Uterus (tissue), 4 donors: Measurements from ENCODE around the gene GALNT14. TPM values are rescaled to one million over a fixed set of nuclear protein-coding genes. Genes with fewer than 3 reads are reported as not detected.

ENCODE experiments used
- DNase-seq, 2 donors: peaks; one replicate each; pipeline ENCODE4 v3.0.0-alpha.2; 2019 to 2020
- H3K27ac ChIP-seq, 2 donors: fragments of 200-600 bp; sonication (generic); 1 replicate in 1 of 2; 2 replicates in 1 of 2; pipeline ENCODE4 v1.5.1; 2016 to 2018
- H3K27me3 ChIP-seq, 2 donors: fragments of 200-600 bp; sonication (generic); one replicate each; pipeline ENCODE4 v1.5.1; 2018 to 2019; ENCODE audit warnings: control low read depth in 1 of 2
- H3K36me3 ChIP-seq, 2 donors: fragments of 200-600 bp; sonication (generic); one replicate each; pipeline ENCODE4 v1.5.1; 2019; ENCODE audit warnings: control low read depth in 1 of 2
- H3K4me1 ChIP-seq, 2 donors: fragments of 200-600 bp; sonication (generic); one replicate each; pipeline ENCODE4 v1.5.1; 2018 to 2019; ENCODE audit warnings: control low read depth in 1 of 2
- H3K4me3 ChIP-seq, 2 donors: fragments of 200-600 bp; sonication (generic); 1 replicate in 1 of 2; 2 replicates in 1 of 2; pipeline ENCODE4 v1.5.1; 2018 to 2019; ENCODE audit warnings: mild to moderate bottlenecking in 1 of 2
- H3K9me3 ChIP-seq, 2 donors: fragments of 200-600 bp; sonication (generic); one replicate each; pipeline ENCODE4 v1.5.1; 2019; ENCODE audit warnings: control low read depth in 1 of 2
- POLR2A ChIP-seq, 2 donors: fragments of 450-650 bp; IDR thresholded peaks; one replicate each; pipeline ENCODE4 v1.6.1; 2016; ENCODE audit warnings: antibody characterized with exemption in 2 of 2, mild to moderate bottlenecking in 1 of 2, moderate library complexity in 1 of 2
- intact Hi-C: fragments of 100-400 bp; cut with DNase I; formaldehyde crosslinking; loops from one replicate; pipeline ENCODE4 v1.15.1; 2023; ENCODE audit warnings: low total_unique reads
- total RNA-seq, 4 donors: library from RNA; depleted of rRNA in 3 of 4; stranded (reverse); fragments of >200 nt in 3 of 4; gene quantifications; one replicate each; pipeline versions ENCODE4 v1.1.0 to v1.2.4, GENCODE V29; 2014 to 2023
- TF ChIP-seq, protein P1 (sequence below), 4 experiments: fragments of 200-600 bp in 2 of 4; fragments of 450-650 bp in 2 of 4; sonication (generic) in 2 of 4; IDR thresholded peaks; one replicate each; pipeline ENCODE4 v1.5.1; 2016 to 2019; ENCODE audit warnings: antibody characterized with exemption in 4 of 4, mild to moderate bottlenecking in 2 of 4, moderate library complexity in 1 of 4
- donor health status: DM: yes; HTN: yes; CAD: no.

The GALNT14 gene
- total RNA-seq, 4 donors from 2014 or later, result 0.58 to 4.0 TPM; not detected in 2

DNA sequence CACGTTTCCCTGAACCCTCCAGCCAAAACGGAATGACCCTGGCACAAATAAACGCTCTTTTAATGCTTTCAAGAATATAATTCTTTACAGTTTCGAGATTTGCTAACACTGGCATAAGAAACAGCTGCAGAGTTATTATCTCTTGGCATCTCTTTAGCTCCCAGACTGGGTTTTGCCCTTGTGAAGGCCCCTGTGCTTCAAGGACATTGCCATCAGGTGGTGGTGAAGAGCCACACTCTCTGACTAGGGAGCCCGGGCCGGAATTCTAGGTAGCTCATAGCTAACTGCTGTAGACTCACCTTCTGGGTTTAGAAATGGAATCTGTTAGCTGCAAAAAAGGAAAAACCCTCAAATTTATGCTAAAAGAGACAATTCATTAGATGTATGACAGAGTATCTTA, 13.3 kb upstream of the GALNT14 start:
- no peaks in the 10 kb centered on the region for H3K4me1 ChIP-seq
- H3K4me3 ChIP-seq, result no peak overlapping the region
- H3K9me3 ChIP-seq, result no peaks in the 10 kb centered on the region
- intact Hi-C loops, result no loop called here
- no peak for DNase-seq
- no peaks in the 10 kb centered on the region for H3K36me3 ChIP-seq
- no peak overlapping the region for H3K27ac ChIP-seq
- TF ChIP-seq POLR2A (IDR thresholded peaks at IDR 0.05), result no peak
- TF ChIP-seq, protein P1, sequence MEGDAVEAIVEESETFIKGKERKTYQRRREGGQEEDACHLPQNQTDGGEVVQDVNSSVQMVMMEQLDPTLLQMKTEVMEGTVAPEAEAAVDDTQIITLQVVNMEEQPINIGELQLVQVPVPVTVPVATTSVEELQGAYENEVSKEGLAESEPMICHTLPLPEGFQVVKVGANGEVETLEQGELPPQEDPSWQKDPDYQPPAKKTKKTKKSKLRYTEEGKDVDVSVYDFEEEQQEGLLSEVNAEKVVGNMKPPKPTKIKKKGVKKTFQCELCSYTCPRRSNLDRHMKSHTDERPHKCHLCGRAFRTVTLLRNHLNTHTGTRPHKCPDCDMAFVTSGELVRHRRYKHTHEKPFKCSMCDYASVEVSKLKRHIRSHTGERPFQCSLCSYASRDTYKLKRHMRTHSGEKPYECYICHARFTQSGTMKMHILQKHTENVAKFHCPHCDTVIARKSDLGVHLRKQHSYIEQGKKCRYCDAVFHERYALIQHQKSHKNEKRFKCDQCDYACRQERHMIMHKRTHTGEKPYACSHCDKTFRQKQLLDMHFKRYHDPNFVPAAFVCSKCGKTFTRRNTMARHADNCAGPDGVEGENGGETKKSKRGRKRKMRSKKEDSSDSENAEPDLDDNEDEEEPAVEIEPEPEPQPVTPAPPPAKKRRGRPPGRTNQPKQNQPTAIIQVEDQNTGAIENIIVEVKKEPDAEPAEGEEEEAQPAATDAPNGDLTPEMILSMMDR (IDR thresholded peaks at IDR 0.05), result no peak
- no peaks in the 10 kb centered on the region for H3K27me3 ChIP-seq

DNA sequence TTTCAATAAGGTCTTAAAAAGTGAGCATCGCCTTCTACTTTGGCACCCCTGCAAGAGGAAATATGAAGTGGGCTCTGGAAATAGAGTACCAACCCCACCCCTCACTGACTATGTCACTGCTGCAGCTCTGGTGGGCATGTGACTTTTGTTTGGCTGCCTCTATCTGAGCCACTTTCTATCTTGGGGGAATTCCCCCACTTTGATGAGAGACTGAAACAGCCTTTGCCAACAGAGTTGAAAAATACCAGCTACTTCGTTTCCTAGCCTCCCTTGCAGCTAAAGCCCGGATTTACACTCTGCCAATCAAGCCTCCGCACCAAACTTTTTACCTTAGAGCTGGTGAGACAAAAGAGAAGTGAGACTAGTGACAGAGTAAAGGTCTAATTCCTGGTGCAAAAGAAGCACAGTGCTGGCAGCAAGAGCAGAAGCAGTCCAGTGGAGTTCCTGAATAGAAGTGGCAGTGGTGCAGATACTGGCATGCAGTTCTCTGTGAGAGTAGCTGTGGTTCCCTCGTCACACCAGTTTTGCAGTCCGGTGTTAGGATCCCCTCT, 12.0 kb upstream of the GALNT14 start:
- H3K4me3 ChIP-seq, result no peak overlapping the region
- DNase-seq, result no peak
- H3K4me1 ChIP-seq, result no peaks in the 10 kb centered on the region
- intact Hi-C loops, result no loop called here
- H3K36me3 ChIP-seq, result no peaks in the 10 kb centered on the region
- TF ChIP-seq, protein P1 (IDR thresholded peaks at IDR 0.05), result no peak
- TF ChIP-seq POLR2A (IDR thresholded peaks at IDR 0.05), result no peak
- no peaks in the 10 kb centered on the region for H3K27me3 ChIP-seq
- no peaks in the 10 kb centered on the region for H3K9me3 ChIP-seq
- H3K27ac ChIP-seq, result no peak overlapping the region

DNA sequence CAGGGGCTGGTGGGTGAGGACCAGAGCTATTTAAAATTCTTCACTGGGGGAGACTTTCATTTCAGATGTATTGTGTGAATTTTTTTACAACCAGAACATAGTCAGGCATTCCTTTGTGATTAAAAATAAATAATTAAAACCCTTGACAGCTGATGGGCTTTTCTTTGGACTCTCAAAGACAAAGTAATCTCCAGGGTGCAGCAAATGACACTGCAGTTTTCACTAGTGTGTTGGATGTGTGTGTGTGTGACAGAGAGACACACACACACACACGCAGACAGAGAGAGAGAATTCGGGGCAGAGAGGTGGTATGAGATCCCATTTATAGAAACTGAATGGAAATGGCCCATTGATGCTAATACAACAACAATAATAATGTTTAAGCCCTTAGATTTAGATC, 10.3 kb upstream of the GALNT14 start:
- no peaks in the 10 kb centered on the region for H3K9me3 ChIP-seq
- no peaks in the 10 kb centered on the region for H3K4me1 ChIP-seq
- H3K36me3 ChIP-seq, result no peaks in the 10 kb centered on the region
- no peak overlapping the region for H3K27ac ChIP-seq
- no peak overlapping the region for H3K4me3 ChIP-seq
- DNase-seq, result no peak
- intact Hi-C loops, result no loop called here
- no peaks in the 10 kb centered on the region for H3K27me3 ChIP-seq
- TF ChIP-seq, protein P1 (IDR thresholded peaks at IDR 0.05), result no peak
- TF ChIP-seq POLR2A (IDR thresholded peaks at IDR 0.05), result no peak

DNA sequence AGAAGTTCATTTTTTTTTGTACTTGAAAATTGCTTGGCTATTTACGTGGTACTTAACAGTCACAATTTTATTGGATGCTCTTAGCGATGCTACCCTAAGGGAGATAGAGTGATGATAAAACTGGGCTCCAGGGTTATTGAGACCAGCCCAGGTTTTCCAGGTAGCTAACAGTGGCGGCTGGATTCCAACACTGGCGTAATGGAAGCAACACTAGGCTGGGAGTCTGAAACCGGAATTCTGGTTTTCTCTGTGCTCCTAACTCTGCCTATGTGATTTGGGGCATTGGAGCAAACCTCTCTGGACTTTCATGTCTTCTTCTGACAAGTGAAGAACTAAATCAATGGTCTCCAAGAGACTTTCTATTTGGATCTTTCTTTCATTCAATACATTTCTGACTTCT, 9.4 kb upstream of the GALNT14 start:
- no peak for TF ChIP-seq POLR2A (IDR thresholded peaks at IDR 0.05)
- TF ChIP-seq, protein P1 (IDR thresholded peaks at IDR 0.05), result no peak
- intact Hi-C loops, result no loop called here
- no peak overlapping the region for H3K4me3 ChIP-seq
- H3K27me3 ChIP-seq, result no peaks in the 10 kb centered on the region
- no peaks in the 10 kb centered on the region for H3K9me3 ChIP-seq
- no peak overlapping the region for H3K27ac ChIP-seq
- H3K4me1 ChIP-seq, result no peaks in the 10 kb centered on the region
- DNase-seq, result no peak
- no peaks in the 10 kb centered on the region for H3K36me3 ChIP-seq

DNA sequence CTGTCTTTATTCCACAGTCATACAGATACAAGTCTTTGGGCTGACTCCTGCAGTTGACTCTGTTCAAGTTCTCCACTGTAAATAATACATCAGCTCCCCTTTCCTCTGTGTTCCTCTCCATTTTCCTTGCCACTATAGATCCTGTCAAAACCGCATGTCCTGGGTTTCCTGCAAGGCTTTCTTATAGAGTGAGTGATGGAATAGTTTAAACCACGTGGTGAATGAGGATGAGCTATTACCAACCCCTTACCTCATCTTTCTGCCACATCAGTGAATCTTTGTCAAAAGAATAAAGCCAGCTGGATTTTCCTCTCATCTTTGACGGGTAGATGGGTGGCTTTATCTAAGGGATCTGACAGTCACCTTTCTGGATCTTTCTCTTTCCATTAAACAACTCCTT, 3.9 kb upstream of the GALNT14 start:
- no peaks in the 10 kb centered on the region for H3K9me3 ChIP-seq
- DNase-seq, result no peak

More for the DNA sequence above, 3.9 kb upstream of the GALNT14 start:
- intact Hi-C loops, result no loop called here
- Histone ChIP-seq H3K4me1 (peaks cover 0 to 7% of the 10 kb centered on the region in 2 donors), H3K27me3 (no peaks in the 10 kb centered on the region), H3K27ac (no peak overlapping the region), H3K36me3 (no peaks in the 10 kb centered on the region), H3K4me3 (no peak overlapping the region)
- TF ChIP-seq, protein P1 (IDR thresholded peaks at IDR 0.05), result no peak
- no peak for TF ChIP-seq POLR2A (IDR thresholded peaks at IDR 0.05)
